GM12875 (cell line): Measurements from ENCODE around the gene MANEA.

Source experiments
- H3K4me3 ChIP-seq: one replicate; pipeline ENCODE4 v1.5.1; 2011; ENCODE audit warnings: low read depth, low read length, control low read depth
- CTCF ChIP-seq: IDR thresholded peaks from 2 replicates; pipeline ENCODE4 v1.5.1; 2011; ENCODE audit warnings: low read depth, mild to moderate bottlenecking, control low read depth, inconsistent platforms, low read length, moderate library complexity, borderline replicate concordance; ENCODE audit not compliant: insufficient read depth

The MANEA gene

GRCh38 chr6:95614094-95614493, 36.8 kb downstream of the MANEA start:
- no peak for TF ChIP-seq CTCF
- no peak overlapping the region for H3K4me3 ChIP-seq

GRCh38 chr6:95629551-95629950, 52.2 kb downstream of the MANEA start:
- no peak for TF ChIP-seq CTCF
- H3K4me3 ChIP-seq = no peak overlapping the region

GRCh38 chr6:95636552-95637431, 59.5 kb downstream of the MANEA start:
- TF ChIP-seq CTCF = no peak
- H3K4me3 ChIP-seq = no peak overlapping the region

GRCh38 chr6:95648636-95649035, 71.3 kb downstream of the MANEA start:
- H3K4me3 ChIP-seq = no peak overlapping the region
- no peak for TF ChIP-seq CTCF

- H3K4me3 ChIP-seq = no peak overlapping the region
- TF ChIP-seq CTCF = no peak
Measured at GRCh38 chr6:95649451-95649850, 72.1 kb downstream of the MANEA start.

- no peak overlapping the region for H3K4me3 ChIP-seq
- TF ChIP-seq CTCF = no peak
Measured at GRCh38 chr6:95654176-95654575, 76.8 kb downstream of the MANEA start.

- TF ChIP-seq CTCF = no peak
Measured at GRCh38 chr6:95658886-95659285, 81.6 kb downstream of the MANEA start.

More at GRCh38 chr6:95658886-95659285, 81.6 kb downstream of the MANEA start:
- no peak overlapping the region for H3K4me3 ChIP-seq
